GM18507 (cell line): ENCODE measurements around the gene VIT.
A peak's percentile ranks its signal among the peaks of the same experiment; 100 is the strongest.
"Not testable (repeated sequence)": the region's sequence is repeated elsewhere in the genome, so short reads cannot be mapped to it uniquely, and the experiment has no call there.

Experiments
- DNase-seq: peaks from one replicate; pipeline ENCODE4 v3.0.0; 2011; ENCODE audit warnings: low read depth; ENCODE audit not compliant: insufficient read length; ENCODE audit errors: extremely low spot score
- FAIRE-seq: peaks from 2 replicates; lab custom pipeline; 2011; peaks lifted over from hg19 to GRCh38; lab: Jason Lieb, UNC

Gene VIT

DNA sequence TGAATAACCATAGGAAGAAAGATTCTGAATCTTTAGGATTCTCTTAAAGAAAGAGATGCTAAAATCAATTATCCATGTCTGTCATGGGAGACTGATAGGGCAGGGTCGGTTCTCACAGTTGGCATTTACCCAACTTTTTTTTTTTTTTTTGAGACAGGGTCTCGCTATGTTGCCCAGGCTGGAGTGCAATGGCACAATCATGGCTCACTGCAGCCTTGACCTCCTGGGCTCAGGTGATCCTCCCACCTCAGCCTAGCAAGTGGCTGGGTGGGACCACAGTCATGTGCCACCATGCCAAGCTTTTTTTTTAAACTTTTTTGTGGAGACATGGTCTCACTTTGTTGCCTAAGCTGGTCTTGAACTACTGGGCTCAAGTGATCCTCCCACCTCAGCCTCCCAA is 128.2 kb downstream of the VIT start:
- FAIRE-seq, DNase-seq: not testable (repeated sequence)

DNA sequence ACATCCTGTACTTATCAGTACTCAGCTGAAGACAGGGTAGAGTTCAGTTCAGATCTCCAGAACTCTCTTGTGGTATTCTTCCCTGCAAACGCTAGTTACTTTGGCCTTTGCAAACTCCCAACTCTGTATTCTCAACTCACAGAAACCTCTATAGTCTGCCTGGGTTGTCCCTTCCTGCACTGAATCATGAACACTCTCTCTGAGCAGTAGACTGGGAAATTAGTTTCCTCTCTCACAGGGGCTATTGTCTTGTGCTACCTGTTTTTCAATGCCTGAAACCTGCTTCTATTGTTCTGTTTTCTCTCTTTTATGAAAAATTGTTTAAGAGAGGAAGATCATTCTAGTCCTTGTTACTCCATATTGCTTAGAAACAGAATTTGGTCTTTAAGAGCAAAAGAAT is 134.7 kb downstream of the VIT start:
- no peak for FAIRE-seq
- DNase-seq: no peak

DNA sequence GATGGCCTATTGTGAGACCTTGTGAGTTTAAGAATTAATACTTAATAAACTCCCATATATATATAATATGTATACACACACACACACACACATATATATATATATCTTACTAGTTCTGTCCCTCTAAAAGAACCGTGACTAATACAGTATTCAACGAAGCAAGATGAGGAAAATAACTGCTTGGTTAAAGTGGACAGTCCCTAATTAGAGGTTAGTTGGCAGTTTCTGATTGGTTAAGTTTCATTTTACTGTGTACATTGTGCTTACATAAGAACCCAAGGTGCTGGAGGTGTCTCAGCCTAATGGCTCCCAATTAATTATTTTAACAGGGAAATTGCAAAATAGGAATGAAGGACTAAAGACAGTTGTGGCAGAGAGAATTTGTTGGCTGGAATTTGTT is 137.7 kb downstream of the VIT start:
- no peak for DNase-seq
- FAIRE-seq: no peak

DNA sequence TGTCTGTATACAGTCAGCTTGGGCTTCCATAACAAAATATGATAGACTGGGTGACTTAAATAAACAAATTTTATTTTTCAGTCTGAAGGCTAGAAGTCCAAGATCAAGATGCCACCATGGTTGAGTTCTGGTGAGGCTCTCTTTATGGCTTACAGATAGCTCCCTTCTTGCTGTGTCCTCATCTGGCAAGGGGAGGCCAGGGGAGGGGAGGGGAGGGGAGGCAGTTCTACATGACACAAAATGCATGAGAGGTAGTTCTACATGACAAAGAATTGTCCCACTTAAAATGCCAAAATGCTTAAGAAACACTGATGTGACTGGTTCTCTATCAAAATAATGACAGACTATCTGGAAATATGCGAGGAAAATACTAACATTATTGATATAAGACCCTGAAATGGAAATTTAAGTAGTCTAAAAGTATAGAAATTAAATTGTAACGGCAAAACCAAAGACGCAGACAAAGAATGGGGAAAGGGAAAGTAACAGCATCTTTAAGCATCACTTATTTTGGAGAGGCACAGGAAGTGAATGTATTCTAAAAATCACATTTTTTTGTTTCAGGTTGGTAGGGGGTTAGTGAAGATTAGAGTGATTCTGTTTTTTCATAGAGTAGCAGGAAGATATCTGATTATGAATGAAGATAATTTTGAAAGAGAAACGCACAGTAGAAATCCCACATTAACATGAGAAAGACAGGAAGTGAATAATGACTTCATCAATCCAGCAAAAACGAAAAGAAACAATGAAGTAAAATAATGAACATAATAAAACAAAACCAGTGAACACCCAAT is 138.4 kb downstream of the VIT start:
- FAIRE-seq: no peak

DNA sequence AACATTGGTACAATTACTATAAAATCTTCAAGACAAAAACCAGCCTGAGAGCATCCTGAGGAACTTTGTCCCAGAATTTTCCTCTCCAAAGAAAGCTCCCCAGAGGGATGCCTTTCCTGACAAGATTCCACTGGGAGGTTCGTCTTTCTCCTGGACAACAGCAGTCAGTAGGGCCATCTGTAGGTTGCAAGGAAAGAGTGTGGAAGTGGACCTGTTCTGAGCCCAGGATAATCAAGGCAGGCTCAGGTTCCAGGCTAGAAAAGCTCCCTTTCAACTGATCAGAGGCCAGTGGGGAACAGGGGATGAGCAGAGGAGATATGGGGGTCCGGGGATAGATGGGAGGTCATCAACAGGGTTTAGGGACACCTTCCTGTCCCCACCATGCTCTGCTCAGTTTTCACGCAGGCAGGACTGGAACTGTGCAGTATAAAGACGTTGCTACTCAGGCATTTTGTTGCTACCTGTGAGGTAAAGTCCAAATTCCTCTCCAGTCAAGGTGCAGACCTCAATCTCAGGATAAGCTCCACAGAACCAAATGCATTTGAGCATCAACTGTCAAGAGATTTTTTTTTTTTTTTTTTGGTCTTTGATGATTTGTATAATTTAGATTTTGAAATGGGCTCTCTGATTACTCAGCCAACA is 143.6 kb downstream of the VIT start:
- DNase-seq (no peak), FAIRE-seq (no peak)

More for the DNA sequence above, 138.4 kb downstream of the VIT start:
- DNase-seq: no peak

DNA sequence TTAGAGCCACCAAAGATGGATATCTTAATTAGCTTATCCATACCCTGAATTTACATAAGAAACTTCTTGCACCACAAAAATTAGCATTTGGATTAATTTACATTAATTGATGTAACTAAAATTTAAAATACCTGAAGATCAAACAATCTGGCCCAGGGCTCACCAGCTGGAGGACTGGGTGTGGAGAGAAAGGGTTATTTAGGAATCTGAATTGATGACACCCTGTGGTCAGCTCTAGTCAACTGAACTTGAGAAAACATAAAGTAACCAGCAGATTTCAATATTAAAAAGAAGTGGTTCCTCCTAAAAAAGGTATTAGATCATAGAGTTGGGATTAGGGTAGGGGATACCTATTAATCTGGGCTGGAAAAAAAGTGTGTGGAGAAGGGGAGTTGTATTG is 147.3 kb downstream of the VIT start:
- no peak for DNase-seq
- no peak for FAIRE-seq

DNA sequence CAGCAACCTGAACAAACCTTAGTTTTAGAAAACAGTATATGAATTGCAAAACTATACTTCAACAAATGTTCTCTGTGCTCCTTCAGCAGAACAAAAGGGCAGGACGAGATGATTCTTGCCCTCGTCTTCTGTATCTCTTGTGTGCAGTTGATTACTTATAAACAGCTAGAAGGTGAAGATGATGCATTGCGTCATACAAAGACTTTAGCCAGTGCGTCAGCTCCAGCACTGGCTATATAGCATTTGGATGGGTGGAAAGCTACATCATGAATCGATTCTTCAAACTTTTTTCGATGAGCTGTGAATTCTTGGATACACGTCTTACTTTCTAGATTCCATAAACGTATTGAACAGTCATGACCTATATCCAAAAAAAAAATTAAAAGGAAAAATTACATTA is 152.8 kb downstream of the VIT start:
- no peak for FAIRE-seq
- no peak for DNase-seq

DNA sequence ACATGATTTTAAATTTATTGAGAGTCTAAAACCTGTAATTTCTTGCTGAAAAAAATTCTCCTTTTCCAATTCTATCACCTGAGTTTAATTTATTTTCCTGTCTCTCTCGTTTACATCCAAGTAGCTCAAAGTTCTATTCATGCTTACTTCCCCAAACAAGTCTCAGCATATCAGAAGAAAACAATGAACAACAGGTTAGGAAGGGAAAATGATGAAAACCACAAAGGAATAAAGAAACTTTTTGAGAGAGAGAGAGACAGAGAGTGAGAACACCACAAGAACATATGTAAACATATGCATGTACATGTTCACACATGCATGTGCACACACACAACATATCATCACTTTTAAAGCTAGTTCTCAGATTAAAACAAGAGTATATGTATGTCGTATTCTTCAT is 157.7 kb downstream of the VIT start:
- DNase-seq (no peak), FAIRE-seq (peak; percentile 12)

DNA sequence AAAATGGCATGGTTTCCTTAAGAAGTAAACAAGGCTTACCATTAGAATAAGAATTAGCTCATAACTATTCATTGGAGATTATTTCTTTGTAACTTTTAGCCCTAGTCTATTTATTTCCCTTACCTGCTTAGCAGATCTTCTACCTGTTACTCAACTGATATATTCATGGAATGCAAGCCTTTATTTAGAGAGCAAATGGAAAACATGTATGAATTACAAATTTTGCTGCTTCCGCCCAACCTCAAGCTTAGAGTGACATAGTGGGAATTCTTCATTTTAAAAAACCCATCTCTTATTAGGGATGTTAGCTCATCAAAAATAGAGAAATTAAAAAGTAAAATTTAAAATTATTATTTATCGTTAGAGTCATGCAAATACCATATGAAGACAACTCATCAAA is 158.9 kb downstream of the VIT start:
- DNase-seq (no peak), FAIRE-seq (no peak)

DNA sequence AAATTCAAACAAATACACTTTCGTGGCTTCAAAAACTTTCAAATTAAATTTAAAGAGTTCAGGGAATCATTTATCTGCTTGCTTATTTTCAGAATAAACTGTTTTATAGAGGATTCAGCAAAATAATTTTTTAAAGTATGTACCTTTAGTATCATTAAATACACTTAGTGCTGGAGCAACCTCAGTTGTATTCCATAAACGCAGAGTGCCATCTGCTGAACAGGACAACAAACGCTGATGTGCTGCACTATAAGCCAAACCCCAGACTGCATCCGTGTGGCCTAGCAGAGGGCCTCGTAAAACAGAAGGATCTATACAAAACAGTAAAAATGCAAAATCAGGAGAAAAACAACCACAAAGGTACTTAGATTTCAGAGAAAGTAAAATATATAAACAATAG is 161.2 kb downstream of the VIT start:
- FAIRE-seq (no peak), DNase-seq (no peak)

DNA sequence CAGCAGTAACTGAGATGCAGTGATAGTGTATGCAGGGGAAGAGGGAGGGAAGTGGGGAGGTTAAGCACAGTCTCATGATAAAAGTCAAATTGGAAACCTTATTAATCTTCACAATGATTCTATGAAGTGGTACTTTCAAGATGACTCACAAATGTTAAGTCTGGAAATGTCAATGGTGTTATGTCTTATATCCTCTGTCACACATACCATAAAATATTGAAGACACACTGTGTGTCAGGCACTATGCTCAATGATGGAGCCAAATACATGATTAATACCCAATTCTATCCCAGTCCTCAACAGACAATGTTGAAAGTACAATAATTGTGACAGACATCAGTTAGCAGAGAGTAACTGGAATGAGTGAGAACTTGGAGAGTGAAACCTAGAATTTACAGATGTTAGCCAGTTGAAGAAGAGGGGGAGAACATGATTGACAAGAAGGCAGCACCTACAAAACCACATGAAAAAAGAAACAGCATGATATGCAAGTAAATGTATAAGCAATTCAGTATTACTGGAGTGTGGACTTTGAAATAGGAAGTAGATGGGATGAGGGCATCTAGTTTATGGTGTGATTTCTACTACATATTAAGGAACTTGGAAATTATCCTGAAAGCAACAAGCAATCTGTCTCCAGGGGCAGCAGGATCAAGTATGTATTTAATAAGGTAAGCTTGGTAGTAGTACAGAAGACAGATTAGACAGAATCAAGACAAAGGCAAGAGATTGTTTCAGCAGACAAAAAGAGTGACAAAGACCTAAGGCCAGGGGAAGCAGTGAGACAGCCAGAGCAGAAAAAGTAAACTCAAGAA is 162.3 kb downstream of the VIT start:
- peak; percentile 82 for FAIRE-seq
- no peak for DNase-seq

DNA sequence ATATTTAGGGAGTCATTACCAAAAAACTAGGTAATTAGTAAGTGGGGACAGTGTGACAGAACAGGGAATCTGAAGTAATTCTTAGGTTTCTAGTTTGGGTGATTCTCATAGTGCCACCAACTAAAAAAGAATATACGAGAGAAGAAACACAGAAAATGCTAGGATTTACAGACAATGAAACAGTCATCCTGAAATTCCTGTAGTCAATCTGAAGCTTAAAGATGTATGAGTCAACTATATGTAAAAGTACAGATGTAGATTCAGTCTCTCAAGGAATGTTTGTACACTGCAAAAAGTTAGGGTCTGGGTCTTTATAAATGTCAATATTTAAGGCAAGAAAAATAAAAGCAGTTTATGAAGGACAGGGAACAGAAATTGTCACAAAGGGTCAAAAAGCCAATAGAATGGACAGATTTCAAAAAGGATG is 162.9 kb downstream of the VIT start:
- no peak for FAIRE-seq
- DNase-seq: no peak

DNA sequence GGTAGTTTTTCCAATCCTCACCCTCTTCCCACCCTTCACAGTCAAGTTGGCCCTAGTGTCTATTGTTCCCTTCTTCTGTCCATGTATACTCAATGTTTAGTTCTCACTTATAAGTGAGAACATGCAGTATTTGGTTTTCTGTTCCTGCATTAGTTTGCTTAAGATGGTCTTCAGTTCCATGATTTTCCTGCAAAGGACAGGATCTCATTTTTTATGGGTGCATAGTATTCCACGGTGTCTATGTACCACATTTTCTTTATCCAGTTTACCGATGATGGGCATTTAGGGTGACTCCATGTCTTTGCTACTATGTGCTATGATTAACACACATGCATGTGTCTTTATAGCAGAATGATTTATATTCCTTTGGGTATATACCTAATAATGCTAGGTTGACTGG is 165.4 kb downstream of the VIT start:
- no peak for FAIRE-seq
- no peak for DNase-seq
